ENCODE results near the gene GTF2F2. TPM values are rescaled to one million over a fixed set of nuclear protein-coding genes. Genes with fewer than 3 reads are reported as not detected.

Gene GTF2F2
- total and polyA plus RNA-seq, 2 experiments from 2014 or later = 42.1 to 75.6 TPM

- Histone ChIP-seq H3K27ac (ENCODE audit: low read depth) (no peak overlapping the region), H3K4me1 (ENCODE audit: insufficient read depth) (peaks cover 18% of the 10 kb centered on the region), H3F3A (replicated peaks; ENCODE audit: low read depth) (no peaks in the 10 kb centered on the region), H3K4me2 (no peak overlapping the region), H3K9me2 (ENCODE audit: insufficient read depth) (no peaks in the 10 kb centered on the region), H3K27me3 (ENCODE audit: insufficient read depth) (no peaks in the 10 kb centered on the region), H3K36me3 (ENCODE audit: insufficient read depth) (no peaks in the 10 kb centered on the region), H2AFZ (no peak overlapping the region), H3K4me3 (no peak overlapping the region), H3K79me2 (replicated peaks; ENCODE audit: insufficient read depth) (no peaks in the 10 kb centered on the region), H4K20me1 (replicated peaks; ENCODE audit: insufficient read depth) (no peaks in the 10 kb centered on the region; the same call in 1 of the 2 replicates)
- no peak for DNase-seq (ENCODE audit: low spot score)
- Mint-ChIP-seq H3K4me1 (peaks cover 23% of the 10 kb centered on the region; the same call in 2 of the 3 replicates), H3K36me3 (ENCODE audit: low read depth) (no peaks in the 10 kb centered on the region; the same call in 2 of the 3 replicates), H3K27me3 (ENCODE audit: insufficient read depth, low read depth, poor library complexity) (peaks cover 2% of the 10 kb centered on the region), H3K9me3 (no peaks in the 10 kb centered on the region), H3K27ac (peak overlapping the region; percentile 13), H3K4me3 (no peak overlapping the region)
- no peak for TF ChIP-seq EZH2 (IDR thresholded peaks at IDR 0.05; ENCODE audit: low read depth, unreplicated experiment)
- no peak for TF ChIP-seq REST (IDR thresholded peaks at IDR 0.05; ENCODE audit: unreplicated experiment)
- no peak for TF ChIP-seq EZH2phosphoT487 (IDR thresholded peaks at IDR 0.05; ENCODE audit: unreplicated experiment)
- TF ChIP-seq ZNF114 (CRISPR knock-in tag; IDR thresholded peaks at IDR 0.05) = no peak
- TF ChIP-seq STAT1 (IDR thresholded peaks at IDR 0.05; ENCODE audit: unreplicated experiment) = no peak
- no peak for TF ChIP-seq NANOG (IDR thresholded peaks at IDR 0.05; ENCODE audit: borderline replicate concordance)
- TF ChIP-seq POLR2AphosphoS5 (IDR thresholded peaks at IDR 0.05; ENCODE audit: low read depth) = no peak
- no peak for TF ChIP-seq ZNF331 (CRISPR knock-in tag; IDR thresholded peaks at IDR 0.05; ENCODE audit: low read depth)
- TF ChIP-seq ETS1 (IDR thresholded peaks at IDR 0.05) = no peak
- no peak for TF ChIP-seq CREB1 (CRISPR knock-in tag; IDR thresholded peaks at IDR 0.05; ENCODE audit: low read depth)
- TF ChIP-seq CTCF (conservative IDR thresholded peaks at IDR 0.05; ENCODE audit: low read depth in 2 of 2) = no peak
- TF ChIP-seq ZNF462 (CRISPR knock-in tag; IDR thresholded peaks at IDR 0.05) = no peak
- no peak for TF ChIP-seq JUNB (IDR thresholded peaks at IDR 0.05; ENCODE audit: unreplicated experiment)
- ATAC-seq = no peak
Measured at GRCh38 chr13:45218689-45219088, 98.4 kb downstream of the GTF2F2 start.

Data from GM23338 (cell line).